AG09309 (cell line): ENCODE results near the gene RAI14.

Experiments used
- DNase-seq: peaks from one replicate; pipeline ENCODE4 v3.0.0-alpha.2; 2010; ENCODE audit warnings: low read depth
- H3K4me3 ChIP-seq: 2 replicates; pipeline ENCODE4 v1.5.1; 2011; ENCODE audit warnings: mild to moderate bottlenecking, low read depth, low read length, moderate library complexity; ENCODE audit not compliant: control insufficient read depth
- TF ChIP-seq, protein P1 (sequence below): IDR thresholded peaks from 2 replicates; pipeline ENCODE4 v1.5.1; 2011; ENCODE audit warnings: mild to moderate bottlenecking, low read depth, low read length, inconsistent platforms; ENCODE audit not compliant: insufficient read depth, control insufficient read depth; ENCODE audit errors: missing control alignments

Gene RAI14

GRCh38 chr5:34789021-34789531 lies 132.9 kb downstream of the RAI14 start:
- peak; percentile 38 for DNase-seq
- TF ChIP-seq, protein P1, sequence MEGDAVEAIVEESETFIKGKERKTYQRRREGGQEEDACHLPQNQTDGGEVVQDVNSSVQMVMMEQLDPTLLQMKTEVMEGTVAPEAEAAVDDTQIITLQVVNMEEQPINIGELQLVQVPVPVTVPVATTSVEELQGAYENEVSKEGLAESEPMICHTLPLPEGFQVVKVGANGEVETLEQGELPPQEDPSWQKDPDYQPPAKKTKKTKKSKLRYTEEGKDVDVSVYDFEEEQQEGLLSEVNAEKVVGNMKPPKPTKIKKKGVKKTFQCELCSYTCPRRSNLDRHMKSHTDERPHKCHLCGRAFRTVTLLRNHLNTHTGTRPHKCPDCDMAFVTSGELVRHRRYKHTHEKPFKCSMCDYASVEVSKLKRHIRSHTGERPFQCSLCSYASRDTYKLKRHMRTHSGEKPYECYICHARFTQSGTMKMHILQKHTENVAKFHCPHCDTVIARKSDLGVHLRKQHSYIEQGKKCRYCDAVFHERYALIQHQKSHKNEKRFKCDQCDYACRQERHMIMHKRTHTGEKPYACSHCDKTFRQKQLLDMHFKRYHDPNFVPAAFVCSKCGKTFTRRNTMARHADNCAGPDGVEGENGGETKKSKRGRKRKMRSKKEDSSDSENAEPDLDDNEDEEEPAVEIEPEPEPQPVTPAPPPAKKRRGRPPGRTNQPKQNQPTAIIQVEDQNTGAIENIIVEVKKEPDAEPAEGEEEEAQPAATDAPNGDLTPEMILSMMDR: no peak

DNA sequence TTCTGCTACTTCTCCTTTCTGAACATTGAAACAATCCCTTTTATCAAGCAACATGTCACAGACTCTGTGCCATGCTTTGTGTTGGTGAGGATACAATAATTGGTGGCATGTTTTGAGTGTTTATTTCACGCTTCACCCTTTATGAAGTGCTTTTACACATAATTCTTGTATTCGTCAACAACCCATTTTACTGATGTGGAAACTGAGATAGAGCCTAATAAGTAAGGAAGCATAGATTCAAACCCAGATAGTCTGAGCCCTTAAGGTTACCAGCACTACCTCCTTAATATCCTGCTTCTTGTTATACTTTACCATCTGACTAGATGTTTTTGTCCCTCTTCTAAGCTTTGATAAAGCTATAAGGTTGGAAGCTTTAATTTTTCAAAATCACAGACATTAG lies 133.5 kb downstream of the RAI14 start:
- no peak for DNase-seq

More at GRCh38 chr5:34789021-34789531, 132.9 kb downstream of the RAI14 start:
- H3K4me3 ChIP-seq: no peak overlapping the region

DNA sequence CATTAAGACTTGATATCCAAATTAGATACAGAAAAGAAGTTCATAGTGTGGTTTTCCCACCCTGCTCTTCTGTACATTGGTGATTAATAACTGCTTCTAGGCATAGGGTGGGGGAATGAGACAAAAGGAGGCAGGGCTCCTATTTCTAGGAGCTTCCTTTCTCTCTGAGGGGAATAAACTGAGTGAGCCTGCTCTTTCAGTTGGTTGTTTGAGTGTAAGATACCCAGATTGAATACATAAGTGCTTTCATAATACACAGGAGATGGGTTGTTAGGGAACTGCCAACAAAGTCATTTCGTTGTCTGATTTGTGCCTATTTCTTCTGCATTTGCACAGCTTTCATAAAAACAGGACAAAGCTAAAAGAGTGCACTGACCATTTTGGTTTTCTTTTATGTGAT lies 133.9 kb downstream of the RAI14 start:
- no peak overlapping the region for H3K4me3 ChIP-seq
- DNase-seq: no peak
- TF ChIP-seq, protein P1: no peak

More for the DNA sequence above, 133.5 kb downstream of the RAI14 start:
- no peak overlapping the region for H3K4me3 ChIP-seq
- TF ChIP-seq, protein P1: no peak

GRCh38 chr5:34791761-34792244 lies 135.7 kb downstream of the RAI14 start:
- no peak for DNase-seq
- TF ChIP-seq, protein P1: no peak
- H3K4me3 ChIP-seq: no peak overlapping the region

GRCh38 chr5:34802834-34803563 lies 146.9 kb downstream of the RAI14 start:
- H3K4me3 ChIP-seq: no peak overlapping the region
- no peak for DNase-seq
- TF ChIP-seq, protein P1: no peak

DNA sequence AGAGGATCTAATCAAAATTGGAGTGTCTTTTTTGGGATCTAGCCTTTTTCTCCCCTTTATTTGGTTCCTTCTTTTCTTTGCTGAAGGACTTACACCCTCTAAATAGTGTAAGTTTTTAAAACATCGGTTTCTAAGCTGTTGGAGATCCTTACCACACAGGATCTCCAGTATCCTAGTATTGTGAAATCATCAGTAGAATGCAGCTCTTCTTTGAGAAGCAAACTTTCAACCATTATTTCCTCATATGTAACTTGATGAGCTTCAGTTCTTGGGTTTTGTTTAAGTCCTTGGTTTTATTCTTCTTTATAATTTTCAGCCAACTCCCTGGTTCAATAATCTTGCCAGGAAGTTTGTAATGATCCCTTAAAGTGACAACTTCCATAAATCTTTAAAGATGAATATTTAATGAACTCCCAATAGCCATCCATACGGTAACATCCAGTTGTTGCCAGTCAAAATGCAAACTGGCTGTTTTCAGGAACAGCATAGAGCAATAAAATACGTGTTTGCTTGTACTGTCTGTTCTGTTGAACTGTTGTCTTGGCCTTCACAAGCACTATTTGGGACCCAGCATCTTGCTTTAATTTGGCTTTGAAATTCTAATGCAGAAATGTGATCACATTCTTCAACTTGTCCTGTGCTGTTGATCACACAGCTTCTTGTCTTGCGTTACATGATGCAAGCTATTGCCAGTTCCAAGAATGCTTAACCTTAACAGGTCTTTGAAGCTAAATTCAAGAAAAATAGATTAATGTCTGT lies 148.0 kb downstream of the RAI14 start:
- H3K4me3 ChIP-seq: no peak overlapping the region
- DNase-seq: peak; percentile 35
- TF ChIP-seq, protein P1: no peak
